Measurements from ENCODE around the gene HIPK2. TPM values are rescaled to one million over a fixed set of nuclear protein-coding genes. Genes with fewer than 3 reads are reported as not detected.

HIPK2 gene
- total and polyA plus RNA-seq, 2 experiments from 2014 or later = 18.2 to 22.9 TPM

GRCh38 chr7:139542308-139543151, 235.3 kb downstream of the HIPK2 start:
- Histone ChIP-seq H4K20me1 (ENCODE audit: insufficient read depth, poor library complexity, severe bottlenecking) (no peaks in the 10 kb centered on the region), H3K27ac (no peak overlapping the region), H3K9me3 (ENCODE audit: low read depth) (no peaks in the 10 kb centered on the region), H2AFZ (no peak overlapping the region), H3K79me2 (no peaks in the 10 kb centered on the region), H3K27me3 (no peaks in the 10 kb centered on the region), H3K4me1 (ENCODE audit: insufficient read depth) (no peaks in the 10 kb centered on the region), H3K9me2 (replicated peaks; ENCODE audit: insufficient read depth) (no peaks in the 10 kb centered on the region), H3K36me3 (replicated peaks; ENCODE audit: insufficient read depth, low read depth) (no peaks in the 10 kb centered on the region), H3K4me2 (no peak overlapping the region), H3K4me3 (no peak overlapping the region)
- no peak for DNase-seq (ENCODE audit: low spot score)
- TF ChIP-seq EZH2 (IDR thresholded peaks at IDR 0.05; ENCODE audit: borderline replicate concordance) (no peak), EZH2phosphoT487 (IDR thresholded peaks at IDR 0.05; ENCODE audit: low read depth, severe bottlenecking, unreplicated experiment) (no peak), CTCF (IDR thresholded peaks at IDR 0.05; ENCODE audit: poor library complexity) (no peak)
- WGBS (ENCODE audit: low lambda C conversion rate, missing lambda C conversion rate) = 97% methylated on average over 26 of the region's 28 CpGs

- DNase-seq (ENCODE audit: low spot score) = no peak
- Histone ChIP-seq H3K36me3 (replicated peaks; ENCODE audit: insufficient read depth, low read depth) (no peaks in the 10 kb centered on the region), H3K27me3 (no peaks in the 10 kb centered on the region), H3K4me3 (no peak overlapping the region), H3K79me2 (no peaks in the 10 kb centered on the region), H3K4me2 (no peak overlapping the region), H3K4me1 (ENCODE audit: insufficient read depth) (no peaks in the 10 kb centered on the region), H4K20me1 (ENCODE audit: insufficient read depth, poor library complexity, severe bottlenecking) (no peaks in the 10 kb centered on the region), H2AFZ (no peak overlapping the region), H3K9me2 (replicated peaks; ENCODE audit: insufficient read depth) (no peaks in the 10 kb centered on the region), H3K27ac (no peak overlapping the region), H3K9me3 (ENCODE audit: low read depth) (no peaks in the 10 kb centered on the region)
- 84% methylated on average over 21 of the region's 21 CpGs for WGBS (ENCODE audit: low lambda C conversion rate, missing lambda C conversion rate)
- TF ChIP-seq CTCF (IDR thresholded peaks at IDR 0.05; ENCODE audit: poor library complexity) (no peak), EZH2 (IDR thresholded peaks at IDR 0.05; ENCODE audit: borderline replicate concordance) (no peak), EZH2phosphoT487 (IDR thresholded peaks at IDR 0.05; ENCODE audit: low read depth, severe bottlenecking, unreplicated experiment) (no peak)
Measured at GRCh38 chr7:139541600-139542307, 236.0 kb downstream of the HIPK2 start.

- H3K9me2 ChIP-seq (replicated peaks; ENCODE audit: insufficient read depth) = no peaks in the 10 kb centered on the region
- H3K4me1 ChIP-seq (ENCODE audit: insufficient read depth) = no peaks in the 10 kb centered on the region
- no peaks in the 10 kb centered on the region for H3K79me2 ChIP-seq
- H4K20me1 ChIP-seq (ENCODE audit: insufficient read depth, poor library complexity, severe bottlenecking) = no peaks in the 10 kb centered on the region
- H3K4me3 ChIP-seq = no peak overlapping the region
- TF ChIP-seq EZH2phosphoT487 (IDR thresholded peaks at IDR 0.05; ENCODE audit: low read depth, severe bottlenecking, unreplicated experiment) (no peak), CTCF (IDR thresholded peaks at IDR 0.05; ENCODE audit: poor library complexity) (no peak), EZH2 (IDR thresholded peaks at IDR 0.05; ENCODE audit: borderline replicate concordance) (no peak)
- H2AFZ ChIP-seq = no peak overlapping the region
- H3K36me3 ChIP-seq (replicated peaks; ENCODE audit: insufficient read depth, low read depth) = no peaks in the 10 kb centered on the region
- no peak for DNase-seq (ENCODE audit: low spot score)
- no peak overlapping the region for H3K27ac ChIP-seq
- H3K27me3 ChIP-seq = no peaks in the 10 kb centered on the region
- 73% methylated on average over 12 of the region's 12 CpGs for WGBS (ENCODE audit: low lambda C conversion rate, missing lambda C conversion rate)
- no peak overlapping the region for H3K4me2 ChIP-seq
- H3K9me3 ChIP-seq (ENCODE audit: low read depth) = no peaks in the 10 kb centered on the region
Measured at GRCh38 chr7:139540203-139540602, 237.6 kb downstream of the HIPK2 start.

Data from hepatocyte (in vitro differentiated cells).